MM.1S (cell line): Measurements from ENCODE around the gene PTPRD.

Experiments used
- DNase-seq: peaks from one replicate; pipeline ENCODE4 v3.0.0-alpha.2; 2015
- H2AFZ ChIP-seq: fragments of 300-600 bp; sonication (generic); 2 replicates; pipeline ENCODE4 v1.6.0; 2016; ENCODE audit warnings: antibody characterized with exemption, low read length
- H3F3A ChIP-seq: fragments of 300-600 bp; sonication (generic); 2 replicates; pipeline ENCODE4 v1.6.1; 2016; ENCODE audit warnings: mild to moderate bottlenecking, antibody characterized with exemption, low read length, moderate library complexity, mixed read lengths; ENCODE audit not compliant: insufficient read depth
- H3K27ac ChIP-seq: fragments of 300-600 bp; sonication (generic); 2 replicates; pipeline ENCODE4 v1.5.1; 2016; ENCODE audit warnings: mild to moderate bottlenecking, low read length
- H3K27me3 ChIP-seq: fragments of 300-600 bp; sonication (generic); replicated peaks from 2 replicates; pipeline ENCODE4 v1.6.0; 2016; ENCODE audit warnings: low read length; ENCODE audit not compliant: insufficient read depth
- H3K36me3 ChIP-seq: fragments of 300-600 bp; sonication (generic); replicated peaks from 2 replicates; pipeline ENCODE4 v1.6.1; 2016; ENCODE audit warnings: mild to moderate bottlenecking, low read length, mixed read lengths; ENCODE audit not compliant: insufficient read depth
- H3K4me1 ChIP-seq: fragments of 300-600 bp; sonication (generic); 2 replicates; pipeline ENCODE4 v1.6.1; 2016; ENCODE audit warnings: low read length, mixed read lengths
- H3K4me2 ChIP-seq: fragments of 300-600 bp; sonication (generic); 2 replicates; pipeline ENCODE4 v1.6.0; 2016; ENCODE audit warnings: low read depth, low read length
- H3K4me3 ChIP-seq: fragments of 300-600 bp; sonication (generic); 2 replicates; pipeline ENCODE4 v1.5.1; 2016; ENCODE audit warnings: low read length, mixed read lengths
- H3K79me2 ChIP-seq: fragments of 300-600 bp; sonication (generic); 2 replicates; pipeline ENCODE4 v1.6.1; 2016; ENCODE audit warnings: mixed run types, low read length, mixed read lengths
- H3K9ac ChIP-seq: fragments of 300-600 bp; sonication (generic); 2 replicates; pipeline ENCODE4 v1.6.1; 2016; ENCODE audit warnings: low read length, mixed read lengths
- H3K9me2 ChIP-seq: fragments of 300-600 bp; sonication (generic); replicated peaks from 2 replicates; pipeline ENCODE4 v1.6.1; 2016; ENCODE audit warnings: mild to moderate bottlenecking, low read length, mixed read lengths; ENCODE audit not compliant: insufficient read depth
- H3K9me3 ChIP-seq: fragments of 300-600 bp; sonication (generic); replicated peaks from 2 replicates; pipeline ENCODE4 v1.6.1; 2016; ENCODE audit warnings: mild to moderate bottlenecking, low read length, mixed read lengths; ENCODE audit not compliant: insufficient read depth
- H4K20me1 ChIP-seq: fragments of 300-600 bp; sonication (generic); 2 replicates; pipeline ENCODE4 v1.6.1; 2016; ENCODE audit warnings: mild to moderate bottlenecking, low read length, moderate library complexity, mixed read lengths; ENCODE audit not compliant: insufficient read depth
- CTCF ChIP-seq: fragments of 300-600 bp; sonication (generic); IDR thresholded peaks from 2 replicates; pipeline ENCODE4 v1.5.1; 2016; ENCODE audit warnings: antibody characterized with exemption, low read length, mixed read lengths
- EZH2 ChIP-seq: fragments of 300-600 bp; sonication (generic); optimal IDR thresholded peaks from 2 replicates; pipeline ENCODE3; 2017; ENCODE audit warnings: low read depth, mild to moderate bottlenecking, antibody characterized with exemption, low read length, mixed read lengths
- EZH2phosphoT487 ChIP-seq: fragments of 300-600 bp; sonication (generic); IDR thresholded peaks from 2 replicates; pipeline ENCODE4 v1.6.1; 2018; ENCODE audit warnings: antibody characterized with exemption, low read length

Gene PTPRD

GRCh38 chr9:10008101-10008799 lies 604.6 kb downstream of the PTPRD start:
- H3K9me2 ChIP-seq = no peaks in the 10 kb centered on the region
- H3K9ac ChIP-seq = no peak overlapping the region
- TF ChIP-seq CTCF (no peak), EZH2phosphoT487 (no peak), EZH2 (no peak)
- H3K27me3 ChIP-seq = no peaks in the 10 kb centered on the region
- no peak overlapping the region for H3K4me2 ChIP-seq
- H3K4me3 ChIP-seq = no peak overlapping the region
- no peak for DNase-seq
- H3K9me3 ChIP-seq = no peaks in the 10 kb centered on the region
- H4K20me1 ChIP-seq = no peaks in the 10 kb centered on the region
- H3K36me3 ChIP-seq = no peaks in the 10 kb centered on the region
- H3K79me2 ChIP-seq = no peaks in the 10 kb centered on the region
- no peaks in the 10 kb centered on the region for H3F3A ChIP-seq
- H3K4me1 ChIP-seq = no peaks in the 10 kb centered on the region
- H2AFZ ChIP-seq = no peak overlapping the region
- H3K27ac ChIP-seq = no peak overlapping the region

- H3K4me3 ChIP-seq = no peak overlapping the region
- no peaks in the 10 kb centered on the region for H3F3A ChIP-seq
- no peaks in the 10 kb centered on the region for H3K4me1 ChIP-seq
- H3K9me3 ChIP-seq = no peaks in the 10 kb centered on the region
- H3K4me2 ChIP-seq = no peak overlapping the region
- TF ChIP-seq EZH2 = no peak
- TF ChIP-seq CTCF = no peak
- no peak for TF ChIP-seq EZH2phosphoT487
- no peaks in the 10 kb centered on the region for H3K79me2 ChIP-seq
- H4K20me1 ChIP-seq = no peaks in the 10 kb centered on the region
- H3K9ac ChIP-seq = no peak overlapping the region
- DNase-seq = no peak
- H3K9me2 ChIP-seq = no peaks in the 10 kb centered on the region
- no peak overlapping the region for H3K27ac ChIP-seq
- H3K27me3 ChIP-seq = no peaks in the 10 kb centered on the region
- H3K36me3 ChIP-seq = no peaks in the 10 kb centered on the region
- H2AFZ ChIP-seq = no peak overlapping the region
Measured at GRCh38 chr9:10007356-10007755, 605.4 kb downstream of the PTPRD start.

GRCh38 chr9:10005206-10005605 lies 607.6 kb downstream of the PTPRD start:
- Histone ChIP-seq H3K9me3 (no peaks in the 10 kb centered on the region), H3K4me3 (no peak overlapping the region), H3K27ac (no peak overlapping the region), H3K79me2 (no peaks in the 10 kb centered on the region), H3K27me3 (no peaks in the 10 kb centered on the region), H3K4me2 (no peak overlapping the region), H3F3A (no peaks in the 10 kb centered on the region), H3K36me3 (no peaks in the 10 kb centered on the region), H3K9me2 (no peaks in the 10 kb centered on the region), H2AFZ (no peak overlapping the region), H3K4me1 (no peaks in the 10 kb centered on the region), H3K9ac (no peak overlapping the region), H4K20me1 (no peaks in the 10 kb centered on the region)
- TF ChIP-seq CTCF (no peak), EZH2phosphoT487 (no peak), EZH2 (no peak)
- DNase-seq = no peak
